Measurements from ENCODE around the gene CACNA2D2. TPM values are rescaled to one million over a fixed set of nuclear protein-coding genes. Genes with fewer than 3 reads are reported as not detected.

The CACNA2D2 gene
- total and polyA plus RNA-seq, 5 donors from 2014 or later: 0.24 to 1.2 (median 0.29) TPM

GRCh38 chr3:50504681-50505080, 1.2 kb upstream of the CACNA2D2 start:
- Histone ChIP-seq H3K9me3 (ENCODE audit: control insufficient read depth in 2 of 2, low read length in 2 of 2) (no peaks in the 10 kb centered on the region), H3K27me3 (ENCODE audit: control insufficient read depth, insufficient read depth, low read length) (no peaks in the 10 kb centered on the region), H3K27ac (ENCODE audit: insufficient read depth, low read length, poor library complexity, severe bottlenecking) (no peak overlapping the region), H3K36me3 (ENCODE audit: control insufficient read depth, insufficient read depth, low read length) (no peaks in the 10 kb centered on the region), H3K4me1 (ENCODE audit: control insufficient read depth, insufficient read depth, low read length, poor library complexity, severe bottlenecking) (peaks cover 6% of the 10 kb centered on the region), H3K4me3 (ENCODE audit: low read depth, low read length) (no peak overlapping the region)
- peaks cover 0 to 2% (median 0%) of the 10 kb centered on the region in 7 donors for H3K9me3 Mint-ChIP-seq
- no peak for DNase-seq
- H3K4me3 Mint-ChIP-seq: peak overlapping the region in 2 of 4 donors; percentile 73 to 75
- peaks cover 38% of the 10 kb centered on the region for H3K27me3 Mint-ChIP-seq
- peaks cover 0 to 8% (median 4%) of the 10 kb centered on the region in 4 donors for H3K4me1 Mint-ChIP-seq
- no peaks in the 10 kb centered on the region for H3K36me3 Mint-ChIP-seq
- no peak overlapping the region for H3K27ac Mint-ChIP-seq
- ATAC-seq (ENCODE audit: low read depth in 2 of 2): no peak

GRCh38 chr3:50502584-50503423, 630 bp downstream of the CACNA2D2 start:
- no peaks in the 10 kb centered on the region for H3K9me3 ChIP-seq (ENCODE audit: control insufficient read depth in 2 of 2, low read length in 2 of 2)
- no peak overlapping the region for H3K27ac ChIP-seq (ENCODE audit: insufficient read depth, low read length, poor library complexity, severe bottlenecking)
- Mint-ChIP-seq H3K4me1 (peaks cover 0 to 11% (median 4%) of the 10 kb centered on the region in 4 donors), H3K27ac (no peak overlapping the region), H3K27me3 (peaks cover 43% of the 10 kb centered on the region), H3K36me3 (no peaks in the 10 kb centered on the region), H3K4me3 (peak overlapping the region in 3 of 4 donors; percentile 73 to 81 (median 77)), H3K9me3 (peaks cover 0 to 2% (median 0%) of the 10 kb centered on the region in 7 donors)
- H3K27me3 ChIP-seq (ENCODE audit: control insufficient read depth, insufficient read depth, low read length): no peaks in the 10 kb centered on the region
- DNase-seq: no peak
- H3K4me3 ChIP-seq (ENCODE audit: low read depth, low read length): no peak overlapping the region
- peaks cover 6% of the 10 kb centered on the region for H3K4me1 ChIP-seq (ENCODE audit: control insufficient read depth, insufficient read depth, low read length, poor library complexity, severe bottlenecking)
- no peaks in the 10 kb centered on the region for H3K36me3 ChIP-seq (ENCODE audit: control insufficient read depth, insufficient read depth, low read length)
- peak; percentile 14 to 15 for ATAC-seq (ENCODE audit: low read depth in 2 of 2)

GRCh38 chr3:50502225-50502583, 1.2 kb downstream of the CACNA2D2 start:
- Histone ChIP-seq H3K36me3 (ENCODE audit: control insufficient read depth, insufficient read depth, low read length) (no peaks in the 10 kb centered on the region), H3K4me3 (ENCODE audit: low read depth, low read length) (no peak overlapping the region), H3K27me3 (ENCODE audit: control insufficient read depth, insufficient read depth, low read length) (no peaks in the 10 kb centered on the region), H3K4me1 (ENCODE audit: control insufficient read depth, insufficient read depth, low read length, poor library complexity, severe bottlenecking) (peaks cover 6% of the 10 kb centered on the region), H3K9me3 (ENCODE audit: control insufficient read depth in 2 of 2, low read length in 2 of 2) (no peaks in the 10 kb centered on the region), H3K27ac (ENCODE audit: insufficient read depth, low read length, poor library complexity, severe bottlenecking) (no peak overlapping the region)
- Mint-ChIP-seq H3K36me3 (no peaks in the 10 kb centered on the region), H3K27me3 (peaks cover 47% of the 10 kb centered on the region), H3K27ac (no peak overlapping the region), H3K4me1 (peaks cover 0 to 11% (median 4%) of the 10 kb centered on the region in 4 donors), H3K4me3 (peak overlapping the region; percentile 62 to 84 (median 77)), H3K9me3 (peaks cover 0 to 2% (median 0%) of the 10 kb centered on the region in 7 donors)
- ATAC-seq (ENCODE audit: low read depth in 2 of 2): no peak
- no peak for DNase-seq

GRCh38 chr3:50495609-50496423, 7.6 kb downstream of the CACNA2D2 start:
- Mint-ChIP-seq H3K9me3 (no peaks in the 10 kb centered on the region), H3K27ac (no peak overlapping the region)
- DNase-seq: no peak

GRCh38 chr3:50494126-50494525, 9.3 kb downstream of the CACNA2D2 start:
- H3K4me1 Mint-ChIP-seq: peaks cover 0 to 9% (median 4%) of the 10 kb centered on the region in 4 donors
- no peaks in the 10 kb centered on the region for H3K9me3 Mint-ChIP-seq
- H3K27me3 Mint-ChIP-seq: peaks cover 10% of the 10 kb centered on the region
- H3K36me3 Mint-ChIP-seq: no peaks in the 10 kb centered on the region
- H3K4me3 Mint-ChIP-seq: no peak overlapping the region
- Histone ChIP-seq H3K4me3 (ENCODE audit: low read depth, low read length) (no peak overlapping the region), H3K36me3 (ENCODE audit: control insufficient read depth, insufficient read depth, low read length) (no peaks in the 10 kb centered on the region), H3K4me1 (ENCODE audit: control insufficient read depth, insufficient read depth, low read length, poor library complexity, severe bottlenecking) (no peaks in the 10 kb centered on the region), H3K27ac (ENCODE audit: insufficient read depth, low read length, poor library complexity, severe bottlenecking) (no peak overlapping the region), H3K27me3 (ENCODE audit: control insufficient read depth, insufficient read depth, low read length) (no peaks in the 10 kb centered on the region), H3K9me3 (ENCODE audit: control insufficient read depth in 2 of 2, low read length in 2 of 2) (no peaks in the 10 kb centered on the region)
- no peak overlapping the region for H3K27ac Mint-ChIP-seq
- DNase-seq (peak in 1 of 3 donors; percentile 13), ATAC-seq (ENCODE audit: low read depth in 2 of 2) (no peak)

More at GRCh38 chr3:50495609-50496423, 7.6 kb downstream of the CACNA2D2 start:
- H3K27me3 ChIP-seq (ENCODE audit: control insufficient read depth, insufficient read depth, low read length): no peaks in the 10 kb centered on the region
- no peak for ATAC-seq (ENCODE audit: low read depth in 2 of 2)
- H3K27me3 Mint-ChIP-seq: peaks cover 24% of the 10 kb centered on the region
- no peaks in the 10 kb centered on the region for H3K9me3 ChIP-seq (ENCODE audit: control insufficient read depth in 2 of 2, low read length in 2 of 2)
- H3K4me1 ChIP-seq (ENCODE audit: control insufficient read depth, insufficient read depth, low read length, poor library complexity, severe bottlenecking): no peaks in the 10 kb centered on the region
- H3K27ac ChIP-seq (ENCODE audit: insufficient read depth, low read length, poor library complexity, severe bottlenecking): no peak overlapping the region
- no peak overlapping the region for H3K4me3 ChIP-seq (ENCODE audit: low read depth, low read length)
- no peaks in the 10 kb centered on the region for H3K36me3 Mint-ChIP-seq
- H3K36me3 ChIP-seq (ENCODE audit: control insufficient read depth, insufficient read depth, low read length): no peaks in the 10 kb centered on the region
- H3K4me1 Mint-ChIP-seq: peaks cover 0 to 9% (median 4%) of the 10 kb centered on the region in 4 donors
- no peak overlapping the region for H3K4me3 Mint-ChIP-seq

GRCh38 chr3:50493623-50494022, 9.8 kb downstream of the CACNA2D2 start:
- H3K4me3 Mint-ChIP-seq: no peak overlapping the region
- H3K4me1 ChIP-seq (ENCODE audit: control insufficient read depth, insufficient read depth, low read length, poor library complexity, severe bottlenecking): no peaks in the 10 kb centered on the region
- no peaks in the 10 kb centered on the region for H3K36me3 Mint-ChIP-seq
- H3K27me3 Mint-ChIP-seq: peaks cover 5% of the 10 kb centered on the region
- ATAC-seq (ENCODE audit: low read depth in 2 of 2) (no peak), DNase-seq (no peak)
- H3K4me1 Mint-ChIP-seq: peaks cover 0 to 6% (median 4%) of the 10 kb centered on the region in 4 donors
- no peaks in the 10 kb centered on the region for H3K9me3 ChIP-seq (ENCODE audit: control insufficient read depth in 2 of 2, low read length in 2 of 2)
- H3K4me3 ChIP-seq (ENCODE audit: low read depth, low read length): no peak overlapping the region
- no peaks in the 10 kb centered on the region for H3K9me3 Mint-ChIP-seq
- peak overlapping the region in 1 of 3 donors; percentile 74 for H3K27ac Mint-ChIP-seq
- no peaks in the 10 kb centered on the region for H3K27me3 ChIP-seq (ENCODE audit: control insufficient read depth, insufficient read depth, low read length)
- no peak overlapping the region for H3K27ac ChIP-seq (ENCODE audit: insufficient read depth, low read length, poor library complexity, severe bottlenecking)
- H3K36me3 ChIP-seq (ENCODE audit: control insufficient read depth, insufficient read depth, low read length): no peaks in the 10 kb centered on the region

GRCh38 chr3:50493086-50493485, 10.3 kb downstream of the CACNA2D2 start:
- H3K4me3 Mint-ChIP-seq: no peak overlapping the region
- peak overlapping the region in 1 of 3 donors; percentile 92 for H3K27ac Mint-ChIP-seq
- Histone ChIP-seq H3K9me3 (ENCODE audit: control insufficient read depth in 2 of 2, low read length in 2 of 2) (no peaks in the 10 kb centered on the region), H3K27me3 (ENCODE audit: control insufficient read depth, insufficient read depth, low read length) (no peaks in the 10 kb centered on the region), H3K4me1 (ENCODE audit: control insufficient read depth, insufficient read depth, low read length, poor library complexity, severe bottlenecking) (no peaks in the 10 kb centered on the region), H3K27ac (ENCODE audit: insufficient read depth, low read length, poor library complexity, severe bottlenecking) (no peak overlapping the region), H3K36me3 (ENCODE audit: control insufficient read depth, insufficient read depth, low read length) (no peaks in the 10 kb centered on the region), H3K4me3 (ENCODE audit: low read depth, low read length) (no peak overlapping the region)
- no peak for ATAC-seq (ENCODE audit: low read depth in 2 of 2)
- peaks cover 0 to 6% (median 4%) of the 10 kb centered on the region in 4 donors for H3K4me1 Mint-ChIP-seq
- H3K27me3 Mint-ChIP-seq: peaks cover 5% of the 10 kb centered on the region
- H3K36me3 Mint-ChIP-seq: no peaks in the 10 kb centered on the region
- H3K9me3 Mint-ChIP-seq: no peaks in the 10 kb centered on the region
- no peak for DNase-seq
